AG04449 (cell line): ENCODE results near the gene LARGE2.

Experiments used
- CTCF ChIA-PET: fragments of 350-600 bp; formaldehyde crosslinking; extraction: SDS; loops from one replicate; lab custom pipeline; 2021; ENCODE audit warnings: antibody characterized with exemption; lab: Yijun Ruan, JAX
- POLR2A ChIA-PET: fragments of 400-600, 350-600 bp; formaldehyde crosslinking; extraction: SDS; loops from one replicate; lab custom pipeline; 2020; ENCODE audit warnings: antibody characterized with exemption, inconsistent platforms; lab: Yijun Ruan, JAX
- DNase-seq: peaks from one replicate; pipeline ENCODE4 v3.0.0-alpha.2; 2010; ENCODE audit warnings: low read depth, low spot score
- H3K4me3 ChIP-seq: 2 replicates; pipeline ENCODE4 v1.5.1; 2011; ENCODE audit warnings: low read depth, mild to moderate bottlenecking, control low read depth, low read length
- CTCF ChIP-seq: IDR thresholded peaks from one replicate; pipeline ENCODE4 v1.5.1; 2011; ENCODE audit warnings: mild to moderate bottlenecking, moderate library complexity, low read length, control low read depth, inconsistent platforms; ENCODE audit not compliant: insufficient read depth; ENCODE audit errors: missing control alignments

Gene LARGE2

GRCh38 chr11:45968901-45969300 is 46.4 kb downstream of the LARGE2 start:
- ChIA-PET CTCF (interaction anchor here (0.9 to 12.7 kb wide), 6 partner anchors 10 to 41 kb away, joined by 4 to 332 read pairs (median 12); no protein-coding TSS in a partner anchor), POLR2A (no interaction called here)
- DNase-seq, result no peak
- H3K4me3 ChIP-seq, result no peak overlapping the region
- no peak for TF ChIP-seq CTCF

GRCh38 chr11:45973601-45974000 is 51.1 kb downstream of the LARGE2 start:
- no peak overlapping the region for H3K4me3 ChIP-seq
- no peak for TF ChIP-seq CTCF
- ChIA-PET CTCF (interaction anchor here (0.8 to 1.9 kb wide), 3 partner anchors 8 to 33 kb away, joined by 3 to 10 read pairs (median 5); no protein-coding TSS in a partner anchor), POLR2A (no interaction called here)
- DNase-seq, result no peak

GRCh38 chr11:45974806-45975205 is 52.4 kb downstream of the LARGE2 start:
- CTCF ChIA-PET, result interaction anchor here (0.7 to 1.6 kb wide), 2 partner anchors 9 to 32 kb away, joined by 4 to 10 read pairs; no protein-coding TSS in a partner anchor
- no peak overlapping the region for H3K4me3 ChIP-seq
- POLR2A ChIA-PET, result no interaction called here
- no peak for TF ChIP-seq CTCF
- DNase-seq, result no peak
